HEK293 (cell line): ENCODE measurements around the gene HNRNPUL2.

ENCODE experiments used
- BCL11A ChIP-seq: fragments of 450-650 bp; formaldehyde crosslinking; IDR thresholded peaks from 2 replicates; pipeline ENCODE4 v1.5.1; 2016; ENCODE audit warnings: low read depth, missing biosample characterization, missing genetic modification characterization
- EGR2 ChIP-seq: fragments of 450-650 bp; formaldehyde crosslinking; IDR thresholded peaks from 2 replicates; pipeline ENCODE4 v1.5.1; 2016; ENCODE audit warnings: low read depth, missing biosample characterization, missing genetic modification characterization
- MZF1 ChIP-seq: fragments of 450-650 bp; formaldehyde crosslinking; IDR thresholded peaks from 2 replicates; pipeline ENCODE4 v1.5.1; 2017; ENCODE audit warnings: missing biosample characterization, missing genetic modification characterization, borderline replicate concordance
- OVOL3 ChIP-seq: fragments of 450-650 bp; formaldehyde crosslinking; IDR thresholded peaks from 2 replicates; pipeline ENCODE4 v1.5.1; 2016; ENCODE audit warnings: missing biosample characterization, missing genetic modification characterization
- ZBTB20 ChIP-seq: fragments of 450-650 bp; formaldehyde crosslinking; IDR thresholded peaks from 2 replicates; pipeline ENCODE4 v1.5.1; 2016; ENCODE audit warnings: missing biosample characterization, missing genetic modification characterization
- ZBTB26 ChIP-seq: fragments of 450-650 bp; formaldehyde crosslinking; optimal IDR thresholded peaks from 2 replicates; pipeline ENCODE3; 2016; ENCODE audit warnings: missing biosample characterization, mild to moderate bottlenecking, missing genetic modification characterization
- ZBTB8A ChIP-seq: fragments of 450-650 bp; formaldehyde crosslinking; IDR thresholded peaks from 2 replicates; pipeline ENCODE4 v1.5.1; 2016; ENCODE audit warnings: missing biosample characterization, missing genetic modification characterization
- ZFP69B ChIP-seq: fragments of 450-650 bp; formaldehyde crosslinking; IDR thresholded peaks from 2 replicates; pipeline ENCODE4 v1.5.1; 2016; ENCODE audit warnings: missing biosample characterization, missing genetic modification characterization
- ZNF132 ChIP-seq: fragments of 450-650 bp; formaldehyde crosslinking; IDR thresholded peaks from 2 replicates; pipeline ENCODE4 v1.5.1; 2017; ENCODE audit warnings: missing biosample characterization, missing genetic modification characterization, borderline replicate concordance
- ZNF138 ChIP-seq: fragments of 450-650 bp; formaldehyde crosslinking; IDR thresholded peaks from 2 replicates; pipeline ENCODE4 v1.5.1; 2016; ENCODE audit warnings: missing biosample characterization, missing genetic modification characterization, borderline replicate concordance
- ZNF174 ChIP-seq: fragments of 450-650 bp; formaldehyde crosslinking; IDR thresholded peaks from 2 replicates; pipeline ENCODE4 v1.5.0; 2017; ENCODE audit warnings: missing biosample characterization, mild to moderate bottlenecking, missing genetic modification characterization
- ZNF2 ChIP-seq: fragments of 450-650 bp; formaldehyde crosslinking; IDR thresholded peaks from 2 replicates; pipeline ENCODE4 v1.5.1; 2016; ENCODE audit warnings: missing biosample characterization, missing genetic modification characterization
- ZNF221 ChIP-seq: fragments of 450-650 bp; formaldehyde crosslinking; IDR thresholded peaks from 2 replicates; pipeline ENCODE4 v1.5.1; 2017; ENCODE audit warnings: missing biosample characterization, missing genetic modification characterization, borderline replicate concordance
- ZNF274 ChIP-seq, 2 experiments: fragments of 200-500 bp in 1 of 2; fragments of 450-650 bp in 1 of 2; sonication (Bioruptor generic) in 1 of 2; formaldehyde crosslinking in 1 of 2; IDR thresholded peaks; 2 replicates each; pipeline versions ENCODE4 v1.5.1 to v1.6.1; 2014 to 2016; ENCODE audit warnings: borderline replicate concordance in 1 of 2, inconsistent platforms in 1 of 2, low read length in 1 of 2, missing biosample characterization in 1 of 2, missing genetic modification characterization in 1 of 2
- ZNF324 ChIP-seq: fragments of 450-650 bp; formaldehyde crosslinking; IDR thresholded peaks from 2 replicates; pipeline ENCODE4 v1.5.1; 2016; ENCODE audit warnings: missing biosample characterization, missing genetic modification characterization
- ZNF366 ChIP-seq: fragments of 450-650 bp; formaldehyde crosslinking; conservative IDR thresholded peaks from 2 replicates; pipeline ENCODE4 v1.5.1; 2016; ENCODE audit warnings: missing biosample characterization, missing genetic modification characterization
- ZNF37A ChIP-seq: fragments of 450-650 bp; IDR thresholded peaks from 2 replicates; pipeline ENCODE4 v1.5.1; 2018; ENCODE audit warnings: missing biosample characterization, missing genetic modification characterization
- ZNF521 ChIP-seq: fragments of 450-650 bp; formaldehyde crosslinking; IDR thresholded peaks from 2 replicates; pipeline ENCODE4 v1.5.1; 2017; ENCODE audit warnings: missing biosample characterization, mild to moderate bottlenecking, missing genetic modification characterization
- ZNF658 ChIP-seq: fragments of 450-650 bp; formaldehyde crosslinking; IDR thresholded peaks from 2 replicates; pipeline ENCODE4; 2016; ENCODE audit warnings: missing biosample characterization, missing genetic modification characterization
- ZNF664 ChIP-seq: fragments of 450-650 bp; formaldehyde crosslinking; IDR thresholded peaks from 2 replicates; pipeline ENCODE4 v1.5.1; 2016; ENCODE audit warnings: missing biosample characterization, missing genetic modification characterization
- ZNF768 ChIP-seq: fragments of 450-650 bp; formaldehyde crosslinking; IDR thresholded peaks from 2 replicates; pipeline ENCODE4 v1.5.1; 2018; ENCODE audit warnings: missing biosample characterization, mild to moderate bottlenecking, missing genetic modification characterization
- ZNF776 ChIP-seq: fragments of 450-650 bp; formaldehyde crosslinking; IDR thresholded peaks from 2 replicates; pipeline ENCODE4 v1.5.0; 2017; ENCODE audit warnings: missing biosample characterization, missing genetic modification characterization, borderline replicate concordance
- ZNF830 ChIP-seq: fragments of 450-650 bp; IDR thresholded peaks from 2 replicates; pipeline ENCODE4 v1.5.0; 2018; ENCODE audit warnings: missing biosample characterization, missing genetic modification characterization, low read depth, mild to moderate bottlenecking, moderate library complexity
- ZSCAN30 ChIP-seq: fragments of 450-650 bp; IDR thresholded peaks from 2 replicates; pipeline ENCODE4 v1.5.1; 2018; ENCODE audit warnings: missing biosample characterization, mild to moderate bottlenecking, missing genetic modification characterization, moderate library complexity
- TF ChIP-seq, protein P1 (sequence below): sonication (generic); formaldehyde crosslinking; IDR thresholded peaks from 2 replicates; pipeline ENCODE4 v1.8.1; 2022; ENCODE audit warnings: mild to moderate bottlenecking, moderate library complexity, missing genetic modification reagents
- TF ChIP-seq, protein P2 (sequence below): fragments of 450-650 bp; formaldehyde crosslinking; IDR thresholded peaks from 2 replicates; pipeline ENCODE4 v1.5.1; 2016; ENCODE audit warnings: missing biosample characterization, missing genetic modification characterization
- TF ChIP-seq, protein P3 (sequence below): fragments of 450-650 bp; formaldehyde crosslinking; IDR thresholded peaks from 2 replicates; pipeline ENCODE4 v1.5.1; 2016; ENCODE audit warnings: missing biosample characterization, missing genetic modification characterization, low read depth
- TF ChIP-seq, protein P4 (sequence below): fragments of 450-650 bp; formaldehyde crosslinking; IDR thresholded peaks from 2 replicates; pipeline ENCODE4 v1.5.1; 2017; ENCODE audit warnings: missing biosample characterization, missing genetic modification characterization
- TF ChIP-seq, protein P5 (sequence below): fragments of 450-650 bp; formaldehyde crosslinking; IDR thresholded peaks from 2 replicates; pipeline ENCODE4 v1.5.1; 2016; ENCODE audit warnings: missing biosample characterization, missing genetic modification characterization

The HNRNPUL2 gene

DNA sequence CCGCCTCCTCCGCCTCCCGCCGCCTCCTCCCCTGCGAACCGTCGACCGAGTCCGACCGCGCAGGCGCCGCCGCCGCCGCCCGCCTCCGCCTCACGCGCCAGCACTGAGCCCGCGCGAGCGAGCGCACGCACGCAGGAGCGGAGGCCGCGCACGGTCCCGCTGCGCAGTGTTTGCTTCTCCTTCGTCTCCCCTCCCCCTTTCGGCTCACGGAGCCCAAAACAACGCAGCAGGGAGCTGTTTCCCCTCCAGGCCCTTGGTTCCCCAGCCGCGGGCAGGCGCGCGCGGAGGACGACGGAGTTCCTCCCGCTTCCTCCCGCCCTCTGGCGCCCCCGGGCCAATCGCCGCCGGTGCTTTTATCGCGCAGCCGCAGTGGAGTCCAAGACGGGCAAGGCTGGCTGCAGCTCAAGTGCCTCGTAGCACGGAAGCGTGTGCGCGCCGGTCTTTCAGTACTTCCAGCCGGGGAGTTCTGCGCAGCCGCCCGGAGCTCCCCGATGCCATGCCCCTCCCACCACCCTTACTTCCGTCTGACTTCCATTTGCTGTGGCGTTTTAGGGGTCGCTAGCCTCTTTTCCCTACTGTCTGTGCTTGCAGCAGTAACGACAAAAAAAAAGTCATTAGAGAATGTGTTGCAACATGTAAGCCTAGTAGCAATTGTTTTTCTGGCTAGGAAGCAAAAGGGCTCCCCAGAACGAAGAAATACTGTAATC lies at the start of gene HNRNPUL2 (continued):
- TF ChIP-seq, protein P1, sequence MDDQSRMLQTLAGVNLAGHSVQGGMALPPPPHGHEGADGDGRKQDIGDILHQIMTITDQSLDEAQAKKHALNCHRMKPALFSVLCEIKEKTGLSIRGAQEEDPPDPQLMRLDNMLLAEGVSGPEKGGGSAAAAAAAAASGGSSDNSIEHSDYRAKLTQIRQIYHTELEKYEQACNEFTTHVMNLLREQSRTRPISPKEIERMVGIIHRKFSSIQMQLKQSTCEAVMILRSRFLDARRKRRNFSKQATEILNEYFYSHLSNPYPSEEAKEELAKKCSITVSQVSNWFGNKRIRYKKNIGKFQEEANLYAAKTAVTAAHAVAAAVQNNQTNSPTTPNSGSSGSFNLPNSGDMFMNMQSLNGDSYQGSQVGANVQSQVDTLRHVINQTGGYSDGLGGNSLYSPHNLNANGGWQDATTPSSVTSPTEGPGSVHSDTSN (CRISPR knock-in tag), result no peak
- peak; percentile 16; the same call in 1 of the 2 replicates for TF ChIP-seq EGR2 (tag by site-specific recombination)
- no peak for TF ChIP-seq ZNF768
- TF ChIP-seq MZF1 (tag by site-specific recombination), result no peak
- no peak for TF ChIP-seq ZNF366
- TF ChIP-seq, protein P2, sequence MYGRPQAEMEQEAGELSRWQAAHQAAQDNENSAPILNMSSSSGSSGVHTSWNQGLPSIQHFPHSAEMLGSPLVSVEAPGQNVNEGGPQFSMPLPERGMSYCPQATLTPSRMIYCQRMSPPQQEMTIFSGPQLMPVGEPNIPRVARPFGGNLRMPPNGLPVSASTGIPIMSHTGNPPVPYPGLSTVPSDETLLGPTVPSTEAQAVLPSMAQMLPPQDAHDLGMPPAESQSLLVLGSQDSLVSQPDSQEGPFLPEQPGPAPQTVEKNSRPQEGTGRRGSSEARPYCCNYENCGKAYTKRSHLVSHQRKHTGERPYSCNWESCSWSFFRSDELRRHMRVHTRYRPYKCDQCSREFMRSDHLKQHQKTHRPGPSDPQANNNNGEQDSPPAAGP (tag by site-specific recombination), result no peak; the same call in 1 of the 2 replicates
- peak; percentile 99 for TF ChIP-seq ZNF776 (tag by site-specific recombination)
- TF ChIP-seq, protein P3, sequence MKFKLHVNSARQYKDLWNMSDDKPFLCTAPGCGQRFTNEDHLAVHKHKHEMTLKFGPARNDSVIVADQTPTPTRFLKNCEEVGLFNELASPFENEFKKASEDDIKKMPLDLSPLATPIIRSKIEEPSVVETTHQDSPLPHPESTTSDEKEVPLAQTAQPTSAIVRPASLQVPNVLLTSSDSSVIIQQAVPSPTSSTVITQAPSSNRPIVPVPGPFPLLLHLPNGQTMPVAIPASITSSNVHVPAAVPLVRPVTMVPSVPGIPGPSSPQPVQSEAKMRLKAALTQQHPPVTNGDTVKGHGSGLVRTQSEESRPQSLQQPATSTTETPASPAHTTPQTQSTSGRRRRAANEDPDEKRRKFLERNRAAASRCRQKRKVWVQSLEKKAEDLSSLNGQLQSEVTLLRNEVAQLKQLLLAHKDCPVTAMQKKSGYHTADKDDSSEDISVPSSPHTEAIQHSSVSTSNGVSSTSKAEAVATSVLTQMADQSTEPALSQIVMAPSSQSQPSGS (tag by site-specific recombination), result no peak
- TF ChIP-seq, protein P4, sequence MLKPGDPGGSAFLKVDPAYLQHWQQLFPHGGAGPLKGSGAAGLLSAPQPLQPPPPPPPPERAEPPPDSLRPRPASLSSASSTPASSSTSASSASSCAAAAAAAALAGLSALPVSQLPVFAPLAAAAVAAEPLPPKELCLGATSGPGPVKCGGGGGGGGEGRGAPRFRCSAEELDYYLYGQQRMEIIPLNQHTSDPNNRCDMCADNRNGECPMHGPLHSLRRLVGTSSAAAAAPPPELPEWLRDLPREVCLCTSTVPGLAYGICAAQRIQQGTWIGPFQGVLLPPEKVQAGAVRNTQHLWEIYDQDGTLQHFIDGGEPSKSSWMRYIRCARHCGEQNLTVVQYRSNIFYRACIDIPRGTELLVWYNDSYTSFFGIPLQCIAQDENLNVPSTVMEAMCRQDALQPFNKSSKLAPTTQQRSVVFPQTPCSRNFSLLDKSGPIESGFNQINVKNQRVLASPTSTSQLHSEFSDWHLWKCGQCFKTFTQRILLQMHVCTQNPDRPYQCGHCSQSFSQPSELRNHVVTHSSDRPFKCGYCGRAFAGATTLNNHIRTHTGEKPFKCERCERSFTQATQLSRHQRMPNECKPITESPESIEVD (tag by site-specific recombination), result no peak
- TF ChIP-seq OVOL3 (tag by site-specific recombination), result no peak
- no peak for TF ChIP-seq ZNF664 (tag by site-specific recombination)
- no peak for TF ChIP-seq ZNF138 (tag by site-specific recombination)
- no peak for TF ChIP-seq ZFP69B
- peak; percentile 25; the same call in 1 of the 2 replicates for TF ChIP-seq ZNF2 (tag by site-specific recombination)
- no peak for TF ChIP-seq ZNF221 (tag by site-specific recombination)
- TF ChIP-seq ZBTB20, result 0 out of 2 replicates have a peak, but pooled peaks have one; percentile 17
- TF ChIP-seq ZSCAN30 (tag by site-specific recombination), result peak; percentile 83
- no peak for TF ChIP-seq ZNF37A
- TF ChIP-seq ZNF658 (tag by site-specific recombination), result no peak
- TF ChIP-seq ZNF274 (IDR thresholded peaks at IDR 0.05; ENCODE audit: low read length), result no peak
- TF ChIP-seq ZNF274 (tag by site-specific recombination; IDR thresholded peaks at IDR 0.05; ENCODE audit: borderline replicate concordance), result no peak
- TF ChIP-seq BCL11A (tag by site-specific recombination), result no peak
- TF ChIP-seq ZBTB8A, result peak; percentile 48
- no peak for TF ChIP-seq ZNF132 (tag by site-specific recombination)
- peak; percentile 79; the same call in 1 of the 2 replicates for TF ChIP-seq ZNF324
- TF ChIP-seq ZNF521, result no peak
- TF ChIP-seq, protein P5, sequence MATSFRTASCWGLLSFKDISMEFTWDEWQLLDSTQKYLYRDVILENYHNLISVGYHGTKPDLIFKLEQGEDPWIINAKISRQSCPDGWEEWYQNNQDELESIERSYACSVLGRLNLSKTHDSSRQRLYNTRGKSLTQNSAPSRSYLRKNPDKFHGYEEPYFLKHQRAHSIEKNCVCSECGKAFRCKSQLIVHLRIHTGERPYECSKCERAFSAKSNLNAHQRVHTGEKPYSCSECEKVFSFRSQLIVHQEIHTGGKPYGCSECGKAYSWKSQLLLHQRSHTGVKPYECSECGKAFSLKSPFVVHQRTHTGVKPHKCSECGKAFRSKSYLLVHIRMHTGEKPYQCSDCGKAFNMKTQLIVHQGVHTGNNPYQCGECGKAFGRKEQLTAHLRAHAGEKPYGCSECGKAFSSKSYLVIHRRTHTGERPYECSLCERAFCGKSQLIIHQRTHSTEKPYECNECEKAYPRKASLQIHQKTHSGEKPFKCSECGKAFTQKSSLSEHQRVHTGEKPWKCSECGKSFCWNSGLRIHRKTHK (tag by site-specific recombination), result no peak
- TF ChIP-seq ZNF830, result no peak
- TF ChIP-seq ZNF174 (tag by site-specific recombination), result no peak
- TF ChIP-seq ZBTB26, result peak; percentile 90
